SU-DHL-6 (cell line): ENCODE measurements around the gene ACTG1.

Experiments
- H2AFZ ChIP-seq: fragments of 200-600 bp; sonication (generic); 2 replicates; pipeline ENCODE4 v1.6.1; 2014; ENCODE audit warnings: low read depth, mild to moderate bottlenecking, moderate library complexity, mixed read lengths, antibody characterized with exemption, low read length; ENCODE audit not compliant: severe bottlenecking
- H3F3A ChIP-seq: fragments of 200-600 bp; shearing (Covaris generic); 2 replicates; pipeline ENCODE4 v1.6.0; 2016; ENCODE audit warnings: antibody characterized with exemption, mild to moderate bottlenecking; ENCODE audit not compliant: insufficient read depth
- H3K27ac ChIP-seq: fragments of 200-600 bp; sonication (generic); 2 replicates; pipeline ENCODE4 v1.5.1; 2016; ENCODE audit warnings: low read depth, mild to moderate bottlenecking, low read length, moderate library complexity, mixed read lengths
- H3K27me3 ChIP-seq: fragments of 200-600 bp; sonication (generic), shearing (Covaris generic); 2 replicates; pipeline ENCODE4 v1.6.0; 2014; ENCODE audit warnings: mild to moderate bottlenecking, low read length
- H3K36me3 ChIP-seq: fragments of 200-600 bp; sonication (generic); 2 replicates; pipeline ENCODE4 v1.6.1; 2014; ENCODE audit warnings: mild to moderate bottlenecking, low read length, mixed read lengths
- H3K4me2 ChIP-seq: fragments of 300-600, 200-600 bp; shearing (Covaris generic), sonication (generic); 2 replicates; pipeline ENCODE4 v1.6.0; 2014; ENCODE audit warnings: low read length, low read depth, mild to moderate bottlenecking; ENCODE audit not compliant: poor library complexity, severe bottlenecking
- H3K4me3 ChIP-seq: fragments of 200-600 bp; sonication (generic); 2 replicates; pipeline ENCODE4 v1.5.1; 2014; ENCODE audit warnings: antibody characterized with exemption, low read length, mild to moderate bottlenecking, mixed read lengths; ENCODE audit not compliant: insufficient read depth, poor library complexity, severe bottlenecking
- H3K79me2 ChIP-seq: fragments of 200-600 bp; sonication (generic); 2 replicates; pipeline ENCODE4 v1.6.1; 2014; ENCODE audit warnings: mild to moderate bottlenecking, low read length, moderate library complexity; ENCODE audit not compliant: insufficient read depth
- H3K9ac ChIP-seq: fragments of 200-600 bp; sonication (generic); 2 replicates; pipeline ENCODE4 v1.7.0; 2014; ENCODE audit warnings: mild to moderate bottlenecking, low read length
- H3K9me2 ChIP-seq: fragments of 200-600 bp; sonication (generic); replicated peaks from 2 replicates; pipeline ENCODE4 v1.6.1; 2014; ENCODE audit warnings: low read length; ENCODE audit not compliant: insufficient read depth
- H3K9me3 ChIP-seq: fragments of 200-600 bp; sonication (generic); 2 replicates; pipeline ENCODE4 v1.6.1; 2014; ENCODE audit warnings: low read length, mixed read lengths; ENCODE audit not compliant: insufficient read depth
- H4K20me1 ChIP-seq: fragments of 200-600 bp; sonication (generic); 2 replicates; pipeline ENCODE4 v1.6.1; 2014; ENCODE audit warnings: low read depth, mild to moderate bottlenecking, antibody characterized with exemption, low read length, moderate library complexity, mixed read lengths
- CTCF ChIP-seq: fragments of 200-600 bp; sonication (generic); IDR thresholded peaks from one replicate; pipeline ENCODE4 v1.5.1; 2017; ENCODE audit warnings: antibody characterized with exemption, mild to moderate bottlenecking, low read length, moderate library complexity; ENCODE audit not compliant: insufficient read depth, poor library complexity, severe bottlenecking
- EZH2phosphoT487 ChIP-seq: fragments of 200-600 bp; sonication (generic), shearing (Covaris generic); conservative IDR thresholded peaks from 2 replicates; pipeline ENCODE4 v1.6.1; 2018; ENCODE audit warnings: mild to moderate bottlenecking, antibody characterized with exemption, low read length, moderate library complexity, mixed read lengths

ACTG1 gene

GRCh38 chr17:81524039-81524864 lies 11.7 kb upstream of the ACTG1 start:
- TF ChIP-seq EZH2phosphoT487 = no peak
- no peak for TF ChIP-seq CTCF
- no peaks in the 10 kb centered on the region for H3K36me3 ChIP-seq
- no peak overlapping the region for H3K27ac ChIP-seq
- no peak overlapping the region for H3K4me3 ChIP-seq
- no peak overlapping the region for H3K9ac ChIP-seq
- no peaks in the 10 kb centered on the region for H3K27me3 ChIP-seq
- no peaks in the 10 kb centered on the region for H3K79me2 ChIP-seq
- H3K9me2 ChIP-seq = no peaks in the 10 kb centered on the region
- no peaks in the 10 kb centered on the region for H3K9me3 ChIP-seq
- H2AFZ ChIP-seq = no peak overlapping the region
- no peaks in the 10 kb centered on the region for H4K20me1 ChIP-seq
- peaks cover 5% of the 10 kb centered on the region; the same call in 1 of the 2 replicates for H3F3A ChIP-seq
- H3K4me2 ChIP-seq = no peak overlapping the region

- Histone ChIP-seq H3K79me2 (no peaks in the 10 kb centered on the region), H3K9ac (no peak overlapping the region), H3K9me2 (no peaks in the 10 kb centered on the region), H3K9me3 (no peaks in the 10 kb centered on the region), H4K20me1 (no peaks in the 10 kb centered on the region), H3F3A (peaks cover 5% of the 10 kb centered on the region; the same call in 1 of the 2 replicates), H3K27ac (no peak overlapping the region), H3K4me2 (no peak overlapping the region), H2AFZ (no peak overlapping the region), H3K4me3 (no peak overlapping the region), H3K27me3 (no peaks in the 10 kb centered on the region), H3K36me3 (no peaks in the 10 kb centered on the region)
- TF ChIP-seq CTCF (no peak), EZH2phosphoT487 (no peak)
These were observed 10.9 kb upstream of the ACTG1 start for GRCh38 chr17:81523402-81524038.

- Histone ChIP-seq H3F3A (peaks cover 10% of the 10 kb centered on the region), H3K27ac (no peak overlapping the region), H3K9me2 (no peaks in the 10 kb centered on the region), H3K36me3 (no peaks in the 10 kb centered on the region), H3K9me3 (no peaks in the 10 kb centered on the region), H3K4me3 (no peak overlapping the region), H4K20me1 (no peaks in the 10 kb centered on the region), H3K4me2 (no peak overlapping the region), H3K27me3 (no peaks in the 10 kb centered on the region), H2AFZ (no peak overlapping the region), H3K79me2 (no peaks in the 10 kb centered on the region), H3K9ac (no peak overlapping the region)
- TF ChIP-seq EZH2phosphoT487 (no peak), CTCF (no peak)
These were observed 10.1 kb upstream of the ACTG1 start for GRCh38 chr17:81522491-81523401.
